Loucy (cell line): ENCODE measurements around the gene POLA1.

ENCODE experiments used
- H2AFZ ChIP-seq: fragments of 200-600 bp; sonication (generic); 2 replicates; pipeline ENCODE4 v1.6.0; 2016; ENCODE audit warnings: antibody characterized with exemption, mild to moderate bottlenecking, low read length, moderate library complexity
- H3F3A ChIP-seq: fragments of 200-600 bp; 2 replicates; pipeline ENCODE4 v1.6.0; 2016; ENCODE audit warnings: antibody characterized with exemption, low read depth, mild to moderate bottlenecking
- H3K27me3 ChIP-seq: fragments of 200-600 bp; sonication (generic); 2 replicates; pipeline ENCODE4 v1.6.1; 2014; ENCODE audit warnings: low read length, mild to moderate bottlenecking; ENCODE audit not compliant: insufficient read depth, poor library complexity, severe bottlenecking
- H3K36me3 ChIP-seq: fragments of 200-600 bp; sonication (generic); 2 replicates; pipeline ENCODE4 v1.6.1; 2016; ENCODE audit warnings: low read length; ENCODE audit not compliant: insufficient read depth
- H3K4me1 ChIP-seq: fragments of 200-600 bp; sonication (generic); 2 replicates; pipeline ENCODE4 v1.5.1; 2014; ENCODE audit warnings: low read length, mild to moderate bottlenecking; ENCODE audit not compliant: insufficient read depth, poor library complexity, severe bottlenecking
- H3K4me2 ChIP-seq: fragments of 200-600 bp; sonication (generic); 2 replicates; pipeline ENCODE4 v1.6.0; 2014; ENCODE audit warnings: antibody characterized with exemption, low read length, low read depth, mild to moderate bottlenecking; ENCODE audit not compliant: poor library complexity, severe bottlenecking
- H3K4me3 ChIP-seq: fragments of 200-600 bp; sonication (generic); 2 replicates; pipeline ENCODE4 v1.5.1; 2014; ENCODE audit warnings: low read length, mild to moderate bottlenecking, mixed read lengths; ENCODE audit not compliant: poor library complexity, severe bottlenecking
- H3K79me2 ChIP-seq: fragments of 200-600 bp; sonication (generic); 2 replicates; pipeline ENCODE4 v1.6.1; 2014; ENCODE audit warnings: low read length; ENCODE audit not compliant: insufficient read depth
- H3K9ac ChIP-seq: fragments of 200-600 bp; sonication (generic); 2 replicates; pipeline ENCODE4 v1.6.0; 2014; ENCODE audit warnings: mild to moderate bottlenecking, low read depth, low read length, moderate library complexity; ENCODE audit not compliant: poor library complexity, severe bottlenecking
- H3K9me2 ChIP-seq: fragments of 200-600 bp; sonication (generic); replicated peaks from 2 replicates; pipeline ENCODE4 v1.6.1; 2016; ENCODE audit warnings: low read depth, low read length, mixed read lengths
- H3K9me3 ChIP-seq: fragments of 200-600 bp; sonication (generic); 2 replicates; pipeline ENCODE4 v1.6.1; 2014; ENCODE audit warnings: mild to moderate bottlenecking, antibody characterized with exemption, low read length, low read depth; ENCODE audit not compliant: insufficient read depth
- H4K20me1 ChIP-seq: fragments of 200-600 bp; sonication (generic); 2 replicates; pipeline ENCODE4 v1.6.0; 2014; ENCODE audit warnings: antibody characterized with exemption, low read length, mild to moderate bottlenecking; ENCODE audit not compliant: insufficient read depth, poor library complexity, severe bottlenecking
- CTCF ChIP-seq: fragments of 200-600 bp; sonication (generic); conservative IDR thresholded peaks from 2 replicates; pipeline ENCODE4 v1.5.1; 2014; ENCODE audit warnings: mild to moderate bottlenecking, antibody characterized with exemption, low read length
- EZH2phosphoT487 ChIP-seq: fragments of 200-600 bp; IDR thresholded peaks from 2 replicates; pipeline ENCODE4 v1.6.1; 2018; ENCODE audit warnings: antibody characterized with exemption, mild to moderate bottlenecking, moderate library complexity, borderline replicate concordance

POLA1 gene

GRCh38 chrX:25002661-25003020 is 308.9 kb downstream of the POLA1 start:
- no peak overlapping the region for H2AFZ ChIP-seq
- no peak overlapping the region for H3K4me2 ChIP-seq
- H3K9me2 ChIP-seq = no peaks in the 10 kb centered on the region
- no peaks in the 10 kb centered on the region for H4K20me1 ChIP-seq
- no peak overlapping the region for H3K4me3 ChIP-seq
- H3K36me3 ChIP-seq = no peaks in the 10 kb centered on the region
- no peaks in the 10 kb centered on the region for H3K27me3 ChIP-seq
- H3F3A ChIP-seq = no peaks in the 10 kb centered on the region
- H3K9ac ChIP-seq = no peak overlapping the region
- no peaks in the 10 kb centered on the region for H3K4me1 ChIP-seq
- H3K79me2 ChIP-seq = no peaks in the 10 kb centered on the region
- H3K9me3 ChIP-seq = no peaks in the 10 kb centered on the region
- no peak for TF ChIP-seq EZH2phosphoT487

- no peaks in the 10 kb centered on the region for H4K20me1 ChIP-seq
- no peak overlapping the region for H3K4me2 ChIP-seq
- H3K27me3 ChIP-seq = no peaks in the 10 kb centered on the region
Measured at GRCh38 chrX:25003066-25003849, 309.5 kb downstream of the POLA1 start.

GRCh38 chrX:25004040-25004439 is 310.3 kb downstream of the POLA1 start:
- Histone ChIP-seq H3K79me2 (no peaks in the 10 kb centered on the region), H3F3A (no peaks in the 10 kb centered on the region), H3K9ac (no peak overlapping the region), H3K4me1 (no peaks in the 10 kb centered on the region), H3K4me2 (no peak overlapping the region), H4K20me1 (no peaks in the 10 kb centered on the region), H3K27me3 (no peaks in the 10 kb centered on the region), H3K4me3 (no peak overlapping the region), H3K9me3 (no peaks in the 10 kb centered on the region), H3K9me2 (no peaks in the 10 kb centered on the region), H2AFZ (no peak overlapping the region), H3K36me3 (no peaks in the 10 kb centered on the region)
- TF ChIP-seq EZH2phosphoT487 = no peak
- no peak for TF ChIP-seq CTCF

More at GRCh38 chrX:25003066-25003849, 309.5 kb downstream of the POLA1 start:
- H2AFZ ChIP-seq = no peak overlapping the region
- no peaks in the 10 kb centered on the region for H3K9me3 ChIP-seq
- H3K4me1 ChIP-seq = no peaks in the 10 kb centered on the region
- H3K79me2 ChIP-seq = no peaks in the 10 kb centered on the region
- TF ChIP-seq CTCF = no peak
- TF ChIP-seq EZH2phosphoT487 = no peak
- H3K9me2 ChIP-seq = no peaks in the 10 kb centered on the region
- H3F3A ChIP-seq = no peaks in the 10 kb centered on the region
- H3K36me3 ChIP-seq = no peaks in the 10 kb centered on the region
- no peak overlapping the region for H3K9ac ChIP-seq
- no peak overlapping the region for H3K4me3 ChIP-seq

GRCh38 chrX:25004485-25005032 is 310.8 kb downstream of the POLA1 start:
- H3F3A ChIP-seq = no peaks in the 10 kb centered on the region
- H3K9me2 ChIP-seq = no peaks in the 10 kb centered on the region
- no peaks in the 10 kb centered on the region for H3K36me3 ChIP-seq
- no peak overlapping the region for H3K9ac ChIP-seq
- H3K79me2 ChIP-seq = no peaks in the 10 kb centered on the region
- H3K9me3 ChIP-seq = no peaks in the 10 kb centered on the region
- TF ChIP-seq EZH2phosphoT487 (no peak), CTCF (no peak)
- H3K4me3 ChIP-seq = no peak overlapping the region
- H3K4me1 ChIP-seq = no peaks in the 10 kb centered on the region
- no peak overlapping the region for H2AFZ ChIP-seq
- H3K27me3 ChIP-seq = no peaks in the 10 kb centered on the region
- no peak overlapping the region for H3K4me2 ChIP-seq
- H4K20me1 ChIP-seq = no peaks in the 10 kb centered on the region
